MCF 10A (cell line): ENCODE measurements around the gene IPO13. TPM values are rescaled to one million over a fixed set of nuclear protein-coding genes. Genes with fewer than 3 reads are reported as not detected.
A peak's percentile ranks its signal among the peaks of the same experiment; 100 is the strongest.

Source experiments
- BruUV-seq: library from RNA; stranded (reverse); fragments of 400-500 nt; replicated peaks from 2 replicates; lab custom pipeline; 2021; lab: Mats Ljungman, UMichigan
- CTCF ChIA-PET: fragments of 300-600 bp; sonication (Branson Sonifier 250); formaldehyde crosslinking; extraction: SDS; loops from one replicate; lab custom pipeline; 2021; ENCODE audit warnings: antibody characterized with exemption, inconsistent platforms; lab: Yijun Ruan, JAX
- POLR2A ChIA-PET: fragments of 300-600, 350-650 bp; sonication (Branson Sonifier 250); formaldehyde crosslinking; extraction: SDS; loops from one replicate; lab custom pipeline; 2020; ENCODE audit warnings: antibody characterized with exemption, inconsistent platforms; lab: Yijun Ruan, JAX
- DNase-seq: peaks from one replicate; pipeline ENCODE4 v3.0.0-alpha.2; 2018; ENCODE audit not compliant: unreplicated experiment
- H3K27ac Mint-ChIP-seq: one replicate; pipeline ENCODE4 v1.8.0; 2022; ENCODE audit warnings: mild to moderate bottlenecking, low read depth, mixed read lengths; ENCODE audit not compliant: unreplicated experiment
- H3K27me3 Mint-ChIP-seq: one replicate; pipeline ENCODE4 v1.8.0; 2022; ENCODE audit warnings: mixed read lengths; ENCODE audit not compliant: insufficient read depth, unreplicated experiment
- H3K36me3 Mint-ChIP-seq: one replicate; pipeline ENCODE4 v1.8.0; 2022; ENCODE audit warnings: mild to moderate bottlenecking, moderate library complexity, mixed read lengths; ENCODE audit not compliant: insufficient read depth, unreplicated experiment
- H3K4me1 Mint-ChIP-seq: one replicate; pipeline ENCODE4 v1.8.0; 2022; ENCODE audit warnings: mixed read lengths; ENCODE audit not compliant: insufficient read depth, unreplicated experiment
- H3K4me3 Mint-ChIP-seq: one replicate; pipeline ENCODE4 v1.8.0; 2022; ENCODE audit warnings: mild to moderate bottlenecking, moderate library complexity, mixed read lengths; ENCODE audit not compliant: unreplicated experiment
- H3K9me3 Mint-ChIP-seq: one replicate; pipeline ENCODE4 v1.8.0; 2022; ENCODE audit warnings: mixed read lengths; ENCODE audit not compliant: unreplicated experiment
- CTCF ChIP-seq: fragments of 200-600 bp; IDR thresholded peaks from one replicate; pipeline ENCODE4 v1.8.0; 2022; ENCODE audit warnings: antibody characterized with exemption, mild to moderate bottlenecking; ENCODE audit not compliant: unreplicated experiment
- intact Hi-C: fragments of 100-400 bp; cut with micrococcal nuclease; formaldehyde crosslinking; loops from 2 replicates; pipeline ENCODE4 v1.14.1; 2022
- total RNA-seq: library from RNA; stranded (reverse); gene quantifications from 2 replicates; pipeline ENCODE4 v1.2.3, GENCODE V29; 2022

The IPO13 gene
- total RNA-seq, 1 experiment from 2014 or later = 23.9 TPM

GRCh38 chr1:43986712-43987111 is 40.0 kb downstream of the IPO13 start:
- Mint-ChIP-seq H3K36me3 (peaks cover 37% of the 10 kb centered on the region), H3K27ac (no peak overlapping the region), H3K27me3 (no peaks in the 10 kb centered on the region), H3K4me1 (peaks cover 18% of the 10 kb centered on the region), H3K4me3 (no peak overlapping the region), H3K9me3 (no peaks in the 10 kb centered on the region)
- no peak for DNase-seq
- no TSS peak for BruUV-seq
- ChIA-PET POLR2A (no interaction called here), CTCF (interaction anchor here (0.6 to 1.2 kb wide), 2 partner anchors 12 to 62 kb away, joined by 3 to 6 read pairs; no protein-coding TSS in a partner anchor)
- intact Hi-C loops = no loop called here
- TF ChIP-seq CTCF = no peak

GRCh38 chr1:43987159-43987902 is 40.6 kb downstream of the IPO13 start:
- Mint-ChIP-seq H3K27me3 (no peaks in the 10 kb centered on the region), H3K9me3 (no peaks in the 10 kb centered on the region), H3K27ac (no peak overlapping the region), H3K4me1 (peaks cover 13% of the 10 kb centered on the region), H3K36me3 (peaks cover 38% of the 10 kb centered on the region), H3K4me3 (no peak overlapping the region)
- no peak for TF ChIP-seq CTCF
- POLR2A ChIA-PET = interaction anchor here (0.7 to 5.0 kb wide), 2 partner anchors 12 to 84 kb away, joined by 3 to 30 read pairs; partner anchors contain the start of gene ATP6V0B
- DNase-seq = no peak
- no TSS peak for BruUV-seq
- intact Hi-C loops = no loop called here
- CTCF ChIA-PET = interaction anchor here (1.2 to 1.4 kb wide), 2 partner anchors 53 to 61 kb away, joined by 5 to 6 read pairs; no protein-coding TSS in a partner anchor

GRCh38 chr1:43990271-43991199 is 43.8 kb downstream of the IPO13 start:
- DNase-seq = no peak
- Mint-ChIP-seq H3K36me3 (peaks cover 23% of the 10 kb centered on the region), H3K4me1 (no peaks in the 10 kb centered on the region), H3K4me3 (peak overlapping the region; percentile 89), H3K27ac (peak overlapping the region; percentile 92), H3K27me3 (no peaks in the 10 kb centered on the region), H3K9me3 (no peaks in the 10 kb centered on the region)
- BruUV-seq = TSS peak; percentile 25
- ChIA-PET POLR2A (interaction anchor here (0.7 to 5.0 kb wide), 5 partner anchors 11 to 553 kb away, joined by 3 to 30 read pairs (median 3); partner anchors contain the start of gene ATP6V0B), CTCF (interaction anchor here (1.3 to 2.6 kb wide), 6 partner anchors 15 to 227 kb away, joined by 3 to 13 read pairs (median 6); partner anchors contain the start of gene ATP6V0B)
- no peak for TF ChIP-seq CTCF
- intact Hi-C loops = no loop called here

- Mint-ChIP-seq H3K9me3 (no peaks in the 10 kb centered on the region), H3K4me3 (peak overlapping the region; percentile 89), H3K36me3 (peaks cover 17% of the 10 kb centered on the region), H3K4me1 (no peaks in the 10 kb centered on the region), H3K27ac (peak overlapping the region; percentile 92), H3K27me3 (no peaks in the 10 kb centered on the region)
- no peak for TF ChIP-seq CTCF
- POLR2A ChIA-PET = interaction anchor here (0.7 to 5.0 kb wide), 3 partner anchors 16 to 553 kb away, joined by 3 to 30 read pairs (median 4); partner anchors contain the start of gene ATP6V0B
- intact Hi-C loops = no loop called here
- DNase-seq = no peak
- CTCF ChIA-PET = interaction anchor here (1.3 to 2.6 kb wide), 5 partner anchors 16 to 228 kb away, joined by 3 to 13 read pairs (median 5); partner anchors contain the start of gene ATP6V0B
- no TSS peak for BruUV-seq
Observed at GRCh38 chr1:43991200-43991475, 44.4 kb downstream of the IPO13 start.
